ENCODE data around the gene HSF5. TPM values are rescaled to one million over a fixed set of nuclear protein-coding genes. Genes with fewer than 3 reads are reported as not detected.

The HSF5 gene
- total and polyA plus RNA-seq, 12 donors = 0.03 to 0.11 (median 0.06) TPM; not detected in 8

DNA sequence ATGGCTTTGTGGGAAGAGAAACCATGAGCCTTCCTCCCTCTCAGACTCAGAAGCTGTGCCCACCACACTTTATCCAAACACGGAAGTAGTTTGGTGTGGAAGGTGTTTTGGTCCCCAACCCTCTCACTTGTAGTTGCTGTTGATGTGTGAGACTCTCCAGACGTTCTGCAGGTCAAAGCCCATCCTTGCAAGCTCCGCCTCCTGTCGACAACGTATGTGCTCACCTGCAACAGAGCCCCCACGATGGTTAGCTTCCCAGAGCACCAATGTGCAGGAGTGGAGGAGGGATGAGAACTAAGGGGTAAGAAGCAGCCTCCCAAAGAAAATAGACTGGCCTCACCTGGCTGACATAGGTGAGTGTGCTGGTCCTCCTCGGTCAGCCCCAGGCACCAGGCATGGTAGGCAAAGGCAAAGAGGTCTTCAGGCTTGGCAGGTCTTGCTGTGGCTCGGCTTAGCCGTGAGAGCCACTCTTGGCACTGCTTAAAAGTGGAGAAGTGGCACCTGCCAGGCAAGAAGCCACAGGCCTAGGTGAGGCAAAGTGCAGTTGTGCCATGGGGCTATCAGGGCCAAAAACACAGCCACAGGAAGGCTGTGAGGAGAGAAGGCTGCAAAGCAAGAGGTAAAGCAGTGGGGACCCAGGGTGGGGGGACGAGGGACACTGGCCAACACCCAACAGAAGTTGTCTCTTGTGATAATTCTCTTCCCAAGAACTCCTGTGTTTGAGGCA, 20.3 kb upstream of the HSF5 start:
- intact Hi-C loops (cut with DNase I) = no loop called here
- peaks cover 2 to 11% of the 10 kb centered on the region in 2 donors for H3K4me1 ChIP-seq (replicated peaks in 1 of 2)
- peak overlapping the region in 2 of 5 donors; percentile 9 to 73 for H3K27ac ChIP-seq
- no peaks in the 10 kb centered on the region for H3K9me3 ChIP-seq (replicated peaks in 1 of 3)
- peaks cover 0 to 92% of the 10 kb centered on the region in 2 donors for H3K36me3 ChIP-seq (replicated peaks in 1 of 2)
- no peaks in the 10 kb centered on the region for H3K27me3 ChIP-seq
- DNase-seq = peak in 1 of 7 donors; percentile 47
- 72 to 88% (median 84%) methylated on average over 10 of the region's 10 CpGs for WGBS, 4 donors
- H3K4me3 ChIP-seq = no peak overlapping the region
- no peak for TF ChIP-seq CTCF (IDR thresholded peaks at IDR 0.05)
- no peak for TF ChIP-seq POLR2A (IDR thresholded peaks at IDR 0.05)

GRCh38 chr17:58507123-58507634, 19.0 kb upstream of the HSF5 start:
- peak in 6 of 7 donors; percentile 59 to 72 (median 67) for DNase-seq
- Histone ChIP-seq H3K4me3 (no peak overlapping the region), H3K9me3 (replicated peaks in 1 of 3) (no peaks in the 10 kb centered on the region), H3K36me3 (replicated peaks in 1 of 2) (peaks cover 0 to 99% of the 10 kb centered on the region in 2 donors), H3K4me1 (replicated peaks in 1 of 2) (peaks cover 0 to 6% of the 10 kb centered on the region in 2 donors), H3K27ac (peak overlapping the region in 2 of 5 donors; percentile 27 to 73), H3K27me3 (no peaks in the 10 kb centered on the region)
- intact Hi-C loops (cut with DNase I) = no loop called here
- 56 to 87% (median 73%) methylated on average over 7 to 13 of the region's 13 CpGs for WGBS, 4 donors
- no peak for TF ChIP-seq CTCF (IDR thresholded peaks at IDR 0.05)
- TF ChIP-seq POLR2A (IDR thresholded peaks at IDR 0.05) = no peak

DNA sequence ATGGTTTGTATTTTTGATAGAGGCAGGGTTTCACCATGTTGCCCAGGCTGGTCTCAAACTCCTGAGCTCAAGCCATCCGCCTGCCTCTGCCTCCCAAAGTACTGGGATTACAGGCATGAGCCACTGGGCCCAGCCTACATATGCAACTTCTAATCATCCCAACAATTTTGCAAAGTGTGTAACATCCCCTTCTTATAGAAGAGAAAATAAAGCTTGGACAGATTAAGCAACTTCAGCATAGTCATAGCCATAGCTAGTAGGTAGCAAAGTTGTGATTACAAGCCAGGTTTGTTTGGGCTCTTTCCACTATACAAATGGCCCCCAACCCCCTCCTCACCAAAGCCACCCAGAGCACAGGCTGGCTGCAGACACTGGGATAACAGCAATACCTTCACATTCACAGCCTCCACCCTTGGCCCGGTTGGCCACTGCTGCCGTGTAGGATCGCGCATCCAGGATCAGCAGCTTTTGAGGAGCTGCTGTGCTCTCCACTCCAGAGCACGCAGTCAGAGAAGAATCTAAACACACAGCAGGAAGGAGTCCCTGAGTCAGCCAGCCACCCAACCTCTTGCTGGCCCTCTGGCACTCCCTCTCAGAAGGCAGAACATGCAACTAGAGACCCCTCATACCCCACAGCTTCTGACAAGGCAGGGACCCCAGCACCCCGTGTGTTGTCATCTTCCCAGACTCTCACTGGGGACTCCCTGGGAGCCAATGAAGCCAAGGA, 18.3 kb upstream of the HSF5 start:
- no peak for TF ChIP-seq POLR2A (IDR thresholded peaks at IDR 0.05)
- no peak for TF ChIP-seq CTCF (IDR thresholded peaks at IDR 0.05)
- Histone ChIP-seq H3K27me3 (no peaks in the 10 kb centered on the region), H3K4me1 (replicated peaks in 1 of 2) (peaks cover 0 to 6% of the 10 kb centered on the region in 2 donors), H3K36me3 (replicated peaks in 1 of 2) (peaks cover 0 to 98% of the 10 kb centered on the region in 2 donors), H3K4me3 (no peak overlapping the region), H3K27ac (peak overlapping the region in 2 of 5 donors; percentile 27 to 73), H3K9me3 (replicated peaks in 1 of 3) (no peaks in the 10 kb centered on the region)
- DNase-seq = peak in 1 of 7 donors; percentile 39
- WGBS, 4 donors = 87 to 94% (median 90%) methylated on average over 5 to 7 of the region's 7 CpGs
- intact Hi-C loops (cut with DNase I) = no loop called here

DNA sequence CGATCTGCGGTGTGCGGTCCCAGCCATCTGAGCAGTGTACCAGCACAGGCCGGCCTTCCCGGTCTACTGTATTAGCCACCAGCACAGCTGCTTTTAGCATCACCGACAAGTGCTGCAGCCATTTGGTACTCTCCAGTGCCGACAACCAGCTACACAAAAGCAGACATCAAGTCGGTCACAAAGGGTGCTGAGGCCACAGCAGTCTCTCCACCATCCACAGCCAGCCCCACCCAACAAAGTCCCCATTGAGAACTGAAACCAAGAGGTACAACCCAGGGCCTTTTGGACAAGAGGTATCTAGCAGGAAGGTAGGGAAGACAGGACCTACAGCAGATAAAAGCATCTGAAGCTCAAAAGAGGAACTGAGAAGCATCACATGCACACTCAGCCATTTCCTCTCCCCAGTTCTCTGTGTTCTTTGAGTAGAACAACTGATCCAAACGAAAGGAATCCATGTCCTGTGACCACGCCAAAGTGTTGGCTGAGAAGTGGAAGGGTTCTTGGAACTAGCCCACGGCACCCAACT, 16.7 kb upstream of the HSF5 start:
- H3K27me3 ChIP-seq = no peaks in the 10 kb centered on the region
- intact Hi-C loops (cut with DNase I) = no loop called here
- peak in 1 of 7 donors; percentile 49 for DNase-seq
- H3K9me3 ChIP-seq (replicated peaks in 1 of 3) = no peaks in the 10 kb centered on the region
- TF ChIP-seq POLR2A (IDR thresholded peaks at IDR 0.05) = no peak
- no peak for TF ChIP-seq CTCF (IDR thresholded peaks at IDR 0.05)
- H3K36me3 ChIP-seq (replicated peaks in 1 of 2) = peaks cover 0 to 98% of the 10 kb centered on the region in 2 donors
- 85 to 91% (median 87%) methylated on average over 10 to 11 of the region's 11 CpGs for WGBS, 4 donors
- H3K4me1 ChIP-seq (replicated peaks in 1 of 2) = peaks cover 0 to 6% of the 10 kb centered on the region in 2 donors
- H3K27ac ChIP-seq = no peak overlapping the region
- H3K4me3 ChIP-seq = no peak overlapping the region
